ENCODE data around the gene NNMT.

Gene NNMT

DNA sequence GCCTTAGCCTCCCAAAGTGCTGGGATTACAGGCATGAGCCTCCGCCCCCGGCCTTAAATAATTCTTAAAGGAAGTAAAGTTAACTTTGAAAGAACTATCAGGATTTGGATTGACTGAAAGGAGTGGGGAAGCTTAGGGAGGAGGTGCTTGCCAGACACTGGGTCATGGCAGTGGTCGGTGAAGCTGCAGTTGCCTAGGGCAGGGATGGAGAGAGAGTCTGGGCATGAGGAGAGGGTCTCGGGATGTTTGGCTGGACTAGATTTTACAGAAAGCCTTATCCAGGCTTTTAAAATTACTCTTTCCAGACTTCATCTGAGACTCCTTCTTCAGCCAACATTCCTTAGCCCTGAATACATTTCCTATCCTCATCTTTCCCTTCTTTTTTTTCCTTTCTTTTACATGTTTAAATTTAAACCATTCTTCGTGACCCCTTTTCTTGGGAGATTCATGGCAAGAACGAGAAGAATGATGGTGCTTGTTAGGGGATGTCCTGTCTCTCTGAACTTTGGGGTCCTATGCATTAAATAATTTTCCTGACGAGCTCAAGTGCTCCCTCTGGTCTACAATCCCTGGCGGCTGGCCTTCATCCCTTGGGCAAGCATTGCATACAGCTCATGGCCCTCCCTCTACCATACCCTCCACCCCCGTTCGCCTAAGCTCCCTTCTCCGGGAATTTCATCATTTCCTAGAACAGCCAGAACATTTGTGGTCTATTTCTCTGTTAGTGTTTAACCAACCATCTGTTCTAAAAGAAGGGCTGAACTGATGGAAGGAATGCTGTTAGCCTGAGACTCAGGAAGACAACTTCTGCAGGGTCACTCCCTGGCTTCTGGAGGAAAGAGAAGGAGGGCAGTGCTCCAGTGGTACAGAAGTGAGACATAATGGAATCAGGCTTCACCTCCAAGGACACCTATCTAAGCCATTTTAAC, at the start of gene NNMT:
Gene NNMT, plus strand, starts transcription at position 724 of the 929 bp plus-strand sequence. Its CDS starts 158 bp downstream, at position 882.
- FAIRE-seq (no peak), DNase-seq (ENCODE audit: extremely low spot score, insufficient read length, low read depth) (no peak)

GRCh38 chr11:114247070-114247789, 49.0 kb upstream of the NNMT start:
- FAIRE-seq: no peak
- DNase-seq (ENCODE audit: extremely low spot score, insufficient read length, low read depth): no peak

DNA sequence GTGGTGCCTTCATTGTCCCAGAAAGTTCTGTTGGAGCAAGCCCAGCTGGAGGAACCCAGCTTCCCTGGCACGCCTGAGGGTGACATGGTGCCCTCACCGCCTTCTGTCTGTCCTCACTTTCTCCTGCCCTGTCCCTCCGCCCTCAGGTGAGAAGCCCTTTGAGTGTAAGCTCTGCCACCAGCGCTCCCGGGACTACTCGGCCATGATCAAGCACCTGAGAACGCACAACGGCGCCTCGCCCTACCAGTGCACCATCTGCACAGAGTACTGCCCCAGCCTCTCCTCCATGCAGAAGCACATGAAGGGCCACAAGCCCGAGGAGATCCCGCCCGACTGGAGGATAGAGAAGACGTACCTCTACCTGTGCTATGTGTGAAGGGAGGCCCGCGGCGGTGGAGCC, 46.0 kb upstream of the NNMT start:
- FAIRE-seq: no peak
- DNase-seq (ENCODE audit: extremely low spot score, insufficient read length, low read depth): no peak

- DNase-seq (ENCODE audit: extremely low spot score, insufficient read length, low read depth) (no peak), FAIRE-seq (no peak)
Observed at GRCh38 chr11:114250993-114251814, 45.0 kb upstream of the NNMT start.

- no peak for FAIRE-seq
Observed at GRCh38 chr11:114251815-114252337, 44.3 kb upstream of the NNMT start.

DNA sequence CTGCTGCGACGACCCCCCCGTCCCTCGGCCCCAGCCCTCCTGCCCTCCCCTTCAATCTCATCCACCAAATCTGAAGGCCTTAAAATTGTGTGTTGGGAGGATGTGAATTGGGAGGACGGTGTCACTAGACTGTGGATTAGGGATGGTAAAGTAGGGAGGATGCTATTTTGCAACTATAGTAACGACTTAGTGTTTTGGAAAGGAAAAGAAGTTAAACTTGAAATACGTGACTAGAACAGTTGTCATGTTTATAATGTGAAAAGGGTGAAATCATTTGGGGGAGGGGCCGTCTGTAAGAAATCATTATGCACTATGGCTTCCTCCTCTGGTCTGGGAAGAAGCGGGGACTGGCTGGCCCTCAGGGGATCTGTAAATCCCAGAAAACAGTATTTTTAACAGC, 43.4 kb upstream of the NNMT start:
- no peak for DNase-seq (ENCODE audit: extremely low spot score, insufficient read length, low read depth)
- no peak for FAIRE-seq

More at GRCh38 chr11:114251815-114252337, 44.3 kb upstream of the NNMT start:
- DNase-seq (ENCODE audit: extremely low spot score, insufficient read length, low read depth): no peak

GRCh38 chr11:114253771-114254170, 42.4 kb upstream of the NNMT start:
- no peak for FAIRE-seq

GRCh38 chr11:114254571-114255146, 41.5 kb upstream of the NNMT start:
- FAIRE-seq: no peak
- DNase-seq (ENCODE audit: extremely low spot score, insufficient read length, low read depth): no peak

More at GRCh38 chr11:114253771-114254170, 42.4 kb upstream of the NNMT start:
- DNase-seq (ENCODE audit: extremely low spot score, insufficient read length, low read depth): no peak

- FAIRE-seq (no peak), DNase-seq (ENCODE audit: extremely low spot score, insufficient read length, low read depth) (no peak)
Observed at GRCh38 chr11:114255289-114255688, 40.9 kb upstream of the NNMT start.

GRCh38 chr11:114256176-114256966, 39.8 kb upstream of the NNMT start:
- FAIRE-seq: no peak

GRCh38 chr11:114256967-114257286, 39.3 kb upstream of the NNMT start:
- no peak for DNase-seq (ENCODE audit: extremely low spot score, insufficient read length, low read depth)
- FAIRE-seq: no peak

More at GRCh38 chr11:114256176-114256966, 39.8 kb upstream of the NNMT start:
- no peak for DNase-seq (ENCODE audit: extremely low spot score, insufficient read length, low read depth)

- no peak for FAIRE-seq
- no peak for DNase-seq (ENCODE audit: extremely low spot score, insufficient read length, low read depth)
Observed at GRCh38 chr11:114257621-114258558, 38.3 kb upstream of the NNMT start.

GRCh38 chr11:114258696-114259095, 37.5 kb upstream of the NNMT start:
- DNase-seq (ENCODE audit: extremely low spot score, insufficient read length, low read depth): no peak
- no peak for FAIRE-seq

GRCh38 chr11:114259124-114259526, 37.1 kb upstream of the NNMT start:
- DNase-seq (ENCODE audit: extremely low spot score, insufficient read length, low read depth) (no peak), FAIRE-seq (no peak)

DNA sequence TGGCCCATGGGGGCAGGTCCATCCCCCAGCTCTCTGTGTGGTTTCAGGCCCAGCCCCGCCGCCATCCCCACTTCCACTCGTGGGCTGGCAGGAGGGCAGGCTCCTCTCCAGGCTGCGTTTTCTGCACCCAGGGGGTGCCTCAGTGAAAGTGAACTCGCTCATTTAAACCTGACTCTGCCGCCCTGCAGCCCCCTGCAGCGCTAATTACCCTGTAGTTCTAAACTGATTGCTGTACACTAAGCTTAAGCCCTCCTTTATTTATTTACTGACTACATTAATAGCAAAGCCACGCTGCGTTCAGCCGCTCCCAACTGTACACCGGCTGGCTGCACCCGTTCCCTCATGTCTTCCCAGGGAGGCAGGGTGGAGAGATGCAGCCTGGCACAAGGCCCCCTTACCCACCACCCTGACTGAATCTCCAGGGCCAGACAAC, 36.6 kb upstream of the NNMT start:
- no peak for FAIRE-seq

DNA sequence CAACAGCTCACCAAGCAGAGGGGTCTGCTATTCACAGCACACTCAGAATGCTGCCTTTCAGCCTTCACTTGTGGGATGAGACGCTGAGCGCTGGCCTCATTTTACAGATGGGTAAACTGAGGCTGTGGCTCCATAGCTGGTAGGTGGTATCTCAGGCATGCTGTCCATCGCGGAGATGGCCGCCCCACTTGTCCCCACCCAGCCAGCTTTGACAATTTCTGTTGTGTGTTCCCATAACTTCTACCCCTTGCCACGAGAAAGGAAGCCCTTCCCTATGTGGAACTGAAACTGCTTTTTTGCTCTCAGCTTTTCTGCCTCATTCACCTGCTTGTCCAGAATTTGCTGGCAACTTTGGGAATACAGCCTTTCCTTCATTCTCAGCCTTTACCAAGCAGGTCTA, 36.1 kb upstream of the NNMT start:
- FAIRE-seq (no peak), DNase-seq (ENCODE audit: extremely low spot score, insufficient read length, low read depth) (no peak)

More for the DNA sequence above, 36.6 kb upstream of the NNMT start:
- no peak for DNase-seq (ENCODE audit: extremely low spot score, insufficient read length, low read depth)

DNA sequence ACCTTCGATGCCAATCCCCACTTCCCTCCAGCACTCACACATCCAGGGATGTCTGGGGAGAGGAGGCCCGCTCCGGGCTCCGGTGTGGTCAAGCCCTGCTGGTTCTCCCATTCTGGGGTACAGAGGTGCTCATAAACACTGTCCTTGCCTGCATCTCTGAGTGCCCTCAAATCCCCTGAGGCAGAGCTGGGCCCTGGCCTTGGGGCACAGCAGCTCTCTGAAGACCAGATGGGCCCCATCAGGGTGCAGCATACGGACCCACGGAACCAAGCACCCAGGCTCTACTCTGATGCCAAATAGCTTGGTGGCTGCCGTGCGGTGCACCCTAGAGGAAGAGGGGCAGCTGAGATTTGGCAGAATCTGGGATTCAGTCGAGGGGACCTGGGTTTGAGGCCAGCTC, 35.7 kb upstream of the NNMT start:
- DNase-seq (ENCODE audit: extremely low spot score, insufficient read length, low read depth): no peak
- no peak for FAIRE-seq

DNA sequence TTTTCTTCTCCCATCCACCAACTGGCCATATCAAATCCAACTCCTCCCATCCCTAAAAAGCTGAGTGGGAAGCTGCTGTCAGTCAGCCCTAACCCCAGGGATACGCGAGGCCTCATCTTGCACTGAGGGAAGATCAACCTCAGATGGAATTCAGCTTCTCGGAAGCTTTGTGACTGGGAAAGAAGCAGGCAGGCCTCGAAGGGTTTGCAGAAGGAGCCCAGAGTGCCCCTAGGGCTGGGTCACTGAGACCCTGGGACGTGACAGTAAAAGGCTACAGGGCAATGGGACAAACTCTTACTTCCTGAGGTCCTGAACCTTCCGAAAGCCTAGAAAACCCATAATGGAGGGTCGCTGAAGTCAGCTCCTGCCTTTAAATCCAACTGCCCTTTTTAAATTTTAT, 34.4 kb upstream of the NNMT start:
- no peak for FAIRE-seq

More for the DNA sequence above, 34.4 kb upstream of the NNMT start:
- DNase-seq (ENCODE audit: extremely low spot score, insufficient read length, low read depth): no peak

Data from GM18507 (cell line).